Adipocyte (in vitro differentiated cells): Measurements from ENCODE around the gene MAP4K3.

Experiments used
- DNase-seq: peaks from one replicate; pipeline ENCODE4 v3.0.0-alpha.2; 2015; ENCODE audit warnings: low read depth
- H3K27me3 ChIP-seq: replicated peaks from 2 replicates; pipeline ENCODE4 v1.7.0; 2013; ENCODE audit warnings: mild to moderate bottlenecking, low read length, moderate library complexity; ENCODE audit not compliant: control insufficient read depth, insufficient read depth
- H3K36me3 ChIP-seq: 2 replicates; pipeline ENCODE4 v1.7.0; 2013; ENCODE audit warnings: low read length, mild to moderate bottlenecking, moderate library complexity; ENCODE audit not compliant: control insufficient read depth, insufficient read depth, severe bottlenecking
- H3K4me1 ChIP-seq: 2 replicates; pipeline ENCODE4 v1.7.0; 2013; ENCODE audit warnings: mild to moderate bottlenecking, low read length, moderate library complexity; ENCODE audit not compliant: control insufficient read depth, insufficient read depth
- H3K4me3 ChIP-seq: 2 replicates; pipeline ENCODE4 v1.7.0; 2013; ENCODE audit warnings: mild to moderate bottlenecking, low read length, moderate library complexity
- H3K9ac ChIP-seq: 2 replicates; pipeline ENCODE4 v1.7.0; 2013; ENCODE audit warnings: mild to moderate bottlenecking, low read length, moderate library complexity
- H3K9me3 ChIP-seq: 2 replicates; pipeline ENCODE4 v1.7.0; 2013; ENCODE audit warnings: mild to moderate bottlenecking, low read length, moderate library complexity; ENCODE audit not compliant: control insufficient read depth

Gene MAP4K3

DNA sequence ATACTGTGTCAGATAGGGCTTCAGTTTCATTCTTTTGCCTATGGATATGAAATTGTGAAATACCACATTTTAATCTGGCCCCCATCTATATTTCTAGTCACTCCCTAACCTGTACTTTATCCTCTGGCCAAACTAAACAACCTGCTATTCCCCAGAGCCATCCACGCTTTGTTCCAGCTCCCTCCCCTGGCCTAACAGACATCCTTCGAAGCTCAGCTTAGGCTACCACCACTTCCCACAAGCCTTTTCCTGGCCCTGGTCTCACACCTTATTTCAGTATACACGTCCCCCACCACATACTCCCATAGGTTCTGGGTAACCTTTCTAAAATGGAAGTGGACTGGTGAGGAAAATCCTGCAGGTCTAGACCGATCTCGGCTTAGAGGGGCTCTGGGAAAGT, 55.4 kb downstream of the MAP4K3 start:
- no peak for DNase-seq
- Histone ChIP-seq H3K36me3 (no peaks in the 10 kb centered on the region), H3K9me3 (no peaks in the 10 kb centered on the region), H3K4me3 (no peak overlapping the region), H3K27me3 (no peaks in the 10 kb centered on the region), H3K4me1 (peaks cover 39% of the 10 kb centered on the region), H3K9ac (no peak overlapping the region)

DNA sequence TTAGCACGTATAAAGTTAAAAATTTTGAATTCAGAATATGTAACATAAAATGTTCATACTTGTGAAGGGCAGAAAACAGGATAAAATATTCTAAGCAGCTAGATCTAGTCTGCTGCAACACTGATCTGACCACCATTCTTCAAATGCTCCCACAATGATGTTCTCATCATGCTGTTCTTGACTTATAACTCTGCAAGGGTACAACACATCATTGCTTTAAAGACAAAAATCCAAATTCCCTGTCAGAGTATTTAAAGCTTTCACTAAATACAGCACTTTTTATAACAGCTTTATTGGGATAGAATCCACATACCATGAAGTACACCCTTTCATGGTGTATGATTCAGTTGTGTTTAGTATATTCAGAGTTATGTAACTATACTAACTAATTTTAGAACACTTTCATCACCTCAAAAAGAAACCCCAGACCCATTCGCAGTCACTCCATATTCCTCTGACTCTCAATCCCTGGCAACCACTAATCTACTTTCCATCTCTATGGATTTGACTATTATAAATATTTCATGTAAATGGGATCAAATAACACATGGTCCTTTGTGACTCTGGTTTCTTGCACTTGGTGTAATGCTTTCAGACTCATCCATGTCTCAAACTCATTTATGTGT, 56.4 kb downstream of the MAP4K3 start:
- peak; percentile 41 for DNase-seq

DNA sequence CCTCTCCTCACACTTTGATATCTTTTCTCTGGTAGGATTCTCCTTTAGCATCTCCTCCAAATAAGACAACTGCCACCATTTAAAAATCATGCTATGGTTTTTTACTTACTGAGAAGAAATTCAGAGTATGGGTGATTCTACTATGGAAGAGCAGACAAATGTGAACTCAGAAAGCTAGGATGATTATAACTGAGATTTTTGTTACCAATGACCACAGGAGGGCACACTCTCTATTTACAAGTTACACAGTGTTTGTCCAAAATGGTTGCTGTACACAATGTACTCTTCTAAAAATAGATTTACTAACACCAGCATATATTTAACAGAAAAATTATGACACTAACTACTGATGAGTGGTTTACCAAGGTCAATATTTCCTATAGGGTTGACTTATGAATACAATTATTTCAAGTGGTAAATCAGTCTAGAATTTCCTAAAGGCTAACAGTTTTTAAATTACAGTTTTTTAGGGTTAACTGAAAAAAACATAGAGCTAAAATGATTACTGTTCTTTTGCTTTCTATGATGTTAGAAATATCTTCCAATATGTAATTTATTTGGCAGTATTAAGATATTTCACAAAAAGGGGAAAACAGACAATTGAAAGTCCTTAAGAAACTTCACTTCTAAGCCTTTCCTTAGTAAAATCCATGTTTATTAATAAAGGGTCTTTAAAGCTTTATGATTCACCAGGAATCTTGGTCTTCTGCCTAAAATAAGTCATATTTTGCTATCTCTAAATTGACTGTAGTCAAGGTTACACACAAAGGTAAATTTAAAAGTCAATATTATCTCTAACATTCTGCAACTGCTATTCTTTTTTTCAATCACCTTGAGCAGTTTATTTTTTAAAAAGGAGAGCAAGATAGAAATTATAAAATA, 57.2 kb downstream of the MAP4K3 start:
- Histone ChIP-seq H3K4me3 (peak overlapping the region; percentile 65), H3K4me1 (peaks cover 39% of the 10 kb centered on the region), H3K9me3 (peaks cover 6% of the 10 kb centered on the region), H3K27me3 (no peaks in the 10 kb centered on the region), H3K36me3 (peaks cover 12% of the 10 kb centered on the region), H3K9ac (peak overlapping the region; percentile 78)
- peak; percentile 89 for DNase-seq

More for the DNA sequence above, 56.4 kb downstream of the MAP4K3 start:
- Histone ChIP-seq H3K27me3 (no peaks in the 10 kb centered on the region), H3K9ac (peak overlapping the region; percentile 78), H3K4me1 (peaks cover 39% of the 10 kb centered on the region), H3K36me3 (peaks cover 6% of the 10 kb centered on the region), H3K9me3 (peaks cover 5% of the 10 kb centered on the region), H3K4me3 (peak overlapping the region; percentile 65)

DNA sequence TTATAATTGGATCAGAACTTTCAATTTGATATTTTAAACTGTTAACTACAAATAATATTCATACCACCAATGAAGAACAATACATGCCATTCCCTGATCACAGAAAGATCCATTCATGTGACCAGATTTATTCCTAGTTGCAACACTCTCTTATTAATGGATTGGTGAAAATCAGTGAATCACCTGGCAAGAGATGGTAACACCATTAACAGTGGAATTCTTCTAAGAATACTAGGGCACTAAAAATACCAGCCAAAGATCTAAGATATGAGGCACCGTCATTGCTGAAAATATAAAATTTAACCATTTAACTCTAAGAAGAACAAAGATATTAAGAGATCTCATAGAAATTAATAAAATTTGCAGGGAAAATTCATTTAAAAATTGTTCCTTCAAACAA, 58.1 kb downstream of the MAP4K3 start:
- no peaks in the 10 kb centered on the region for H3K27me3 ChIP-seq
- H3K9me3 ChIP-seq: peaks cover 6% of the 10 kb centered on the region
- peak overlapping the region; percentile 78 for H3K9ac ChIP-seq
- H3K4me1 ChIP-seq: peaks cover 39% of the 10 kb centered on the region
- H3K4me3 ChIP-seq: peak overlapping the region; percentile 65
- no peak for DNase-seq
- H3K36me3 ChIP-seq: peaks cover 13% of the 10 kb centered on the region

DNA sequence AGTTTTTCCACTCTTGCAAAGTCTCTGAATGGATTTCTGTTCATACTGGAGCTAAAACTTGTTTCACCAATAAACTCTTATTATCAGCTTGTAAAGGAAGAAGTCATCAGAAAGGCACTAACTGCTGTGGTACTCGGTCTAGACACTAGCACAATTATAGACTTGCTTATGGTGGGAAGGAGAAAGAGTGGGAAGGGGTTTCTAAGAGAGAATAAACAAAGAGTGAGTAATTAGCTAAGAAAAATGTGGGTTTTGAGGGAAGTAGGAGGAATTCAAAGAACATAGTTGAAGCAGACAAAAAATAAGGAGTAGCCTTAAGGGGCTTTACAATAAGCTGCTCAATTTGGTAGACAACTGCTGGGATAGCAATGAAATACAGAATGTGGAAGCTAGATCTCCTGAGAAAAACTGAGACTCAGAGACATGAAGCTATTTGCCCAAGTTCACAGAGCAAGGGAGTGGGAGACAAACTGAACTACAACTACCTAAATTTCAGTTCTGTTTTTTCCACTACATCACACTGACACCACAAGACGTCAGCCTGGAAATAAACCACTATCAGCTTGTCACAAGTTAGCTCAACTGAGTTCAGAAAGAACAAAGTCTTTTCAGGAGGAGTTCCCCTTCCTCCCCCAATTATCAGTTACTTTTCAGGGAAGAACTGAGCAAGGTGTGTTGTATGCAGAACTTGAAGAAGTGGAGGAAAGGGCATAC, 59.7 kb downstream of the MAP4K3 start:
- Histone ChIP-seq H3K4me1 (peaks cover 39% of the 10 kb centered on the region), H3K27me3 (no peaks in the 10 kb centered on the region), H3K36me3 (peaks cover 21% of the 10 kb centered on the region), H3K9me3 (peaks cover 6% of the 10 kb centered on the region), H3K9ac (peak overlapping the region; percentile 24), H3K4me3 (no peak overlapping the region)
- DNase-seq: no peak

DNA sequence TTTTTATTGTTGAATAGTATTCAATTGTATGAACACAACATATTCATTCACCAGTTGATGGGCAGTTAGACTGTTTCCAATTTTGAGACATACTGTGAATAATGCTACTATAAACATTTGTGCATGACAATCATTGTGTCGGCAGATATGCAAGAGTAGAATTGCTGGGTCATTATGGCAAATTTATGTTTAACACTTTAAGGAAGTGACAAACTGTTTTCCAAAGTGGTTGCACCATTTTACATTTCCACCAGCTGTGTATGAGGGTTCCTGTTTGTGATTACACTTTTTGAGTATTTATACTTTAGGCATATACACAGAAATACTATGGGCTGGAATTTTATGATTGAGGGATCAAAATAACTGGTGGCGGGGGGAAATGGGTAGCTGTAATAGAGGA, 61.2 kb downstream of the MAP4K3 start:
- Histone ChIP-seq H3K4me1 (peaks cover 37% of the 10 kb centered on the region), H3K9me3 (peaks cover 6% of the 10 kb centered on the region), H3K36me3 (peaks cover 25% of the 10 kb centered on the region), H3K9ac (no peak overlapping the region), H3K27me3 (no peaks in the 10 kb centered on the region), H3K4me3 (no peak overlapping the region)
- no peak for DNase-seq

DNA sequence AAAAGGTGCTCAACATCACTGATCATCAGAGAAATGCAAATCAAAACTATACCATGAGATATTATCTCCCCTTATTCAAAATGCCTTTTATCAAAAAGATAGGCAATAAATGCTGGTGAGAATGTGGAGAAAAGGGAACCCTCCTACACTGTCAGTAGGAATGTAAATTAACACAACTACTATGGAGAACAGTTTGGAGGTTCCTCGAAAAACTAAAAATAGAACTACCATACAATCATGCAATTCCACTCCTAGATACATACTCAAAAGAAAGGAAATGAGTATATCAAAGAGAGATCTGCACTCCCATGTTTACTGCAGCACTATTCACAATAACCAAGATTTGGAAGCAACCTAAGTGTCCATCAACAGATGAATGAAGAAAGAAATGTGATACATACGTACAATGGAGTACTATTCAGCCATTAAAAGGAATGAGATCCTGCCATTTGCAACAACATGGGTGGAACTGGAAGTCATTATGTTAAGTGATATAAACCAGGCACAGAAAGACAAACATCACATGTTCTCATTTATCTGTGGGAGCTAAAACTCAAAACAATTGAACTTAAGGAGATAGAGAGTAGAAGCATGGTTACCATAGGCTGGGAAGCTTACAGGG, 63.8 kb downstream of the MAP4K3 start:
- Histone ChIP-seq H3K4me3 (no peak overlapping the region), H3K27me3 (no peaks in the 10 kb centered on the region), H3K36me3 (peaks cover 29% of the 10 kb centered on the region), H3K9ac (no peak overlapping the region), H3K4me1 (peaks cover 10% of the 10 kb centered on the region), H3K9me3 (peaks cover 6% of the 10 kb centered on the region)
- DNase-seq: no peak

DNA sequence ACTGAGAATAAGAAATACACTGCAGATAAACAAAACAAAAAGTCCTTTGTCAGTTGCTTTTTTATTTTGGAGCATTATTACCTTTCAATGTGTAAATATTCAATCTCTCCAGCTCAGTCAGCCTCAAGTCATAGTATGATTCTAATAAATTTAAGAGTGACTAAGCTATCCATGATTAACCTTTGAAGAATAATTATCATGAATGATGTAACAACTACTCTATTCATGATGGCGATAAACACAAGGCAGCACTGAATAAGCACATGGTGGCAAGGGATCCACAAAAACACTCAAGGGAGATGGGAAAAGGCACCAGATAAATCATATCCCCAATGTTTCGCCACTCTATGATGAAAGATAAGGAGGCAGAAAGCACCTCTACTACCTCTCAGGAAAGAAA, 67.0 kb downstream of the MAP4K3 start:
- no peaks in the 10 kb centered on the region for H3K27me3 ChIP-seq
- H3K36me3 ChIP-seq: peaks cover 18% of the 10 kb centered on the region
- no peaks in the 10 kb centered on the region for H3K9me3 ChIP-seq

DNA sequence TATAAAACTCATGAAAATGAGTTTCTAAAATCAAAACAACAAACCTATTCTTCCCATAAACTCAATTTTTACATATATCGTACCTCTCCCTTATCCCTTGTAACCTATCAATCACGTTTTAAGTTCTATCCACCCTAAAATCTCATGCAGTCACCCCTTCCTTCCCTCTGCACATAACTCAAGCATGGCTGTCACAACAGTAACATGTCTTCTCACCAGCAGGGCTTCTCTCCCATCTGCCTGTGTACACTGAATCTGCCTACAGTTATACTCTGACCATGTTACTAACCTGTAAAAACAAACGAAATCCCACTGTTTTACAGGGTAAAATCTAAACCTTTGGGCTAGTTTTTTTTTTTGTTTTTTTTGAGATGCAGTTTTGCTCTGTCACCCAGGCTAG, 68.2 kb downstream of the MAP4K3 start:
- Histone ChIP-seq H3K9ac (no peak overlapping the region), H3K27me3 (no peaks in the 10 kb centered on the region), H3K4me1 (no peaks in the 10 kb centered on the region), H3K9me3 (no peaks in the 10 kb centered on the region), H3K36me3 (peaks cover 15% of the 10 kb centered on the region), H3K4me3 (no peak overlapping the region)
- no peak for DNase-seq

More for the DNA sequence above, 67.0 kb downstream of the MAP4K3 start:
- Histone ChIP-seq H3K9ac (no peak overlapping the region), H3K4me3 (no peak overlapping the region), H3K4me1 (no peaks in the 10 kb centered on the region)
- no peak for DNase-seq

DNA sequence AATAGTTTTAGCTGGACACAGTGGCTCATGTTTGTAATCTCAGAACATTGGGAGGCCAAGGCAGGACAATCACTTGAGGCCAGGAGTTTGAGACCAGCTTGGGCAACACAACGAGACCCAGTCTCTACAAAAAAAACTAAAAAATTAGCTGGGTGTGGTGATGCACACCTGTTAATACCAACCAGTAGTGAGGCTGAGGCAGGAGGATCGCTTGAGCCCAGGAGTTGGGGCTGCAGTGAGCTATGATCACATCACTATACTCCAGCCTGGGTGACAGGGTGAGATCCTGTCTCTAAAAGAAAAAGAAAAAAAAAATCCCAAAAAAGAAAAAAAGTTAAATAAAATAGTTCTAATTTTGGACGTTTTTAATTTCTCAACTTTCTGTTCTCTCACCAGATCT, 68.7 kb downstream of the MAP4K3 start:
- Histone ChIP-seq H3K9ac (no peak overlapping the region), H3K27me3 (no peaks in the 10 kb centered on the region), H3K4me1 (no peaks in the 10 kb centered on the region), H3K36me3 (peaks cover 10% of the 10 kb centered on the region), H3K9me3 (no peaks in the 10 kb centered on the region), H3K4me3 (no peak overlapping the region)
- DNase-seq: no peak

DNA sequence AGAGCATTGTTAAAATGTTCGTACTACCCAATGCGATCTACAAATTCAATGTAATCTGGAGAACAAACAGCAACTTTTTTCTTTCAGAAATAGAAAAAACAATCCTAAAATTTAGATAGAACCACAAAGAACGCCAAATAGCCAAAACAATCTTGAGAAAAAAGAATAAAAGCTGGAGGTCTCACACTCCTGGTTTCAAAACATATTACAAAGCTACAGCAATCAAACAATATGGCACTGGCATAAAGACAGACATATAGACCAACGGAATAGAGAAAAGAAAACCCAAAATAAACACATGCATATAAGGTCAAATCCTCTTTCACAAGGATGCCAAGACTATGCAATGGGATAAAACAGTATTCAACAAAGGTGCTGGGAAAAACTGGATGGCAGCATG, 74.5 kb downstream of the MAP4K3 start:
- Histone ChIP-seq H3K9ac (no peak overlapping the region), H3K4me3 (no peak overlapping the region), H3K4me1 (no peaks in the 10 kb centered on the region), H3K27me3 (no peaks in the 10 kb centered on the region), H3K36me3 (peaks cover 17% of the 10 kb centered on the region), H3K9me3 (peaks cover 24% of the 10 kb centered on the region)
- DNase-seq: no peak
